HepG2 (cell line): ENCODE measurements around the gene LNX2.

ENCODE experiments used
- EZH2 ChIP-seq: conservative IDR thresholded peaks from 2 replicates; pipeline ENCODE4 v1.6.1; 2012; ENCODE audit warnings: mild to moderate bottlenecking, low read depth, low read length, moderate library complexity
- ZNF326 ChIP-seq: sonication (generic); formaldehyde crosslinking; IDR thresholded peaks from 2 replicates; pipeline ENCODE4 v1.4.0; 2020; ENCODE audit warnings: missing genetic modification reagents, borderline replicate concordance
- TF ChIP-seq, protein P1 (sequence below), 2 experiments: sonication (generic) in 1 of 2; formaldehyde crosslinking in 1 of 2; IDR thresholded peaks; 2 replicates each; pipeline versions ENCODE4 v1.4.0 to v1.6.1; 2016 to 2020; ENCODE audit warnings: borderline replicate concordance in 1 of 2, low read depth in 1 of 2, mild to moderate bottlenecking in 1 of 2, missing genetic modification reagents in 1 of 2

DNA sequence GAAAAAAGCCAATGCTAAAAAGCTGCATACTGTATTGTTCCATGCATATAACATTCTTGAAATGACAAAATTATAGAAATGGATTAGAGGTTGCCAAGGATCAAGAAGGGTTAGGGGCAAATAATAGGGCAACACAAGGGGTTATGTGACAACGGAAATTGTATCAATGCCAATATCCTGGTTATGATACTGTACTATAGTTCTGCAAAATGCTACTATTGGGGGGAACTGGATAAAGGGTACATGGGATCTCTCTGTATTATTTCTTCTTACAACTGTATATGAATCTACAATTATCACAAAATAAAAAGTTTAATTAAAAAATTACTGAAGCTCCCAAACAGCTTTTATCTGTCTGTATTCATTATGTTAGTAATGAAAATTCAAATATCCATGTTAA lies 31.9 kb downstream of the LNX2 start:
- TF ChIP-seq, protein P1, sequence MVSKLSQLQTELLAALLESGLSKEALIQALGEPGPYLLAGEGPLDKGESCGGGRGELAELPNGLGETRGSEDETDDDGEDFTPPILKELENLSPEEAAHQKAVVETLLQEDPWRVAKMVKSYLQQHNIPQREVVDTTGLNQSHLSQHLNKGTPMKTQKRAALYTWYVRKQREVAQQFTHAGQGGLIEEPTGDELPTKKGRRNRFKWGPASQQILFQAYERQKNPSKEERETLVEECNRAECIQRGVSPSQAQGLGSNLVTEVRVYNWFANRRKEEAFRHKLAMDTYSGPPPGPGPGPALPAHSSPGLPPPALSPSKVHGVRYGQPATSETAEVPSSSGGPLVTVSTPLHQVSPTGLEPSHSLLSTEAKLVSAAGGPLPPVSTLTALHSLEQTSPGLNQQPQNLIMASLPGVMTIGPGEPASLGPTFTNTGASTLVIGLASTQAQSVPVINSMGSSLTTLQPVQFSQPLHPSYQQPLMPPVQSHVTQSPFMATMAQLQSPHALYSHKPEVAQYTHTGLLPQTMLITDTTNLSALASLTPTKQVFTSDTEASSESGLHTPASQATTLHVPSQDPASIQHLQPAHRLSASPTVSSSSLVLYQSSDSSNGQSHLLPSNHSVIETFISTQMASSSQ (IDR thresholded peaks at IDR 0.05; ENCODE audit: low read depth): no peak
- TF ChIP-seq, protein P1 (CRISPR knock-in tag; IDR thresholded peaks at IDR 0.05; ENCODE audit: borderline replicate concordance): no peak
- TF ChIP-seq ZNF326 (CRISPR knock-in tag) (no peak), EZH2 (no peak)
